GM06990 (cell line): ENCODE measurements around the gene HPDL.
A peak's percentile ranks its signal among the peaks of the same experiment; 100 is the strongest.
"Not testable (repeated sequence)": the region's sequence is repeated elsewhere in the genome, so short reads cannot be mapped to it uniquely, and the experiment has no call there.

Experiments used
- DNase-seq: peaks from one replicate; pipeline ENCODE4 v3.0.0-alpha.2; 2011; ENCODE audit not compliant: insufficient read length; ENCODE audit errors: extremely low read depth
- H3K27me3 ChIP-seq: replicated peaks from 2 replicates; pipeline ENCODE4 v1.6.0; 2011; ENCODE audit warnings: low read length; ENCODE audit not compliant: control insufficient read depth, insufficient read depth
- H3K36me3 ChIP-seq: 2 replicates; pipeline ENCODE4 v1.5.1; 2011; ENCODE audit warnings: low read length; ENCODE audit not compliant: control insufficient read depth, insufficient read depth
- H3K4me3 ChIP-seq: replicated peaks from 2 replicates; pipeline ENCODE4 v1.5.1; 2011; ENCODE audit warnings: low read depth, mild to moderate bottlenecking, control low read depth, low read length
- TF ChIP-seq, protein P1 (sequence below): IDR thresholded peaks from 2 replicates; pipeline ENCODE4 v1.5.1; 2011; ENCODE audit warnings: low read length, control low read depth, mild to moderate bottlenecking, inconsistent platforms; ENCODE audit not compliant: insufficient read depth, poor library complexity, severe bottlenecking

HPDL gene

GRCh38 chr1:45326627-45327623 is at the start of gene HPDL:
Gene HPDL (plus strand): TSS chr1:45326895. CDS start chr1:45327149, 254 bp downstream.
- TF ChIP-seq, protein P1, sequence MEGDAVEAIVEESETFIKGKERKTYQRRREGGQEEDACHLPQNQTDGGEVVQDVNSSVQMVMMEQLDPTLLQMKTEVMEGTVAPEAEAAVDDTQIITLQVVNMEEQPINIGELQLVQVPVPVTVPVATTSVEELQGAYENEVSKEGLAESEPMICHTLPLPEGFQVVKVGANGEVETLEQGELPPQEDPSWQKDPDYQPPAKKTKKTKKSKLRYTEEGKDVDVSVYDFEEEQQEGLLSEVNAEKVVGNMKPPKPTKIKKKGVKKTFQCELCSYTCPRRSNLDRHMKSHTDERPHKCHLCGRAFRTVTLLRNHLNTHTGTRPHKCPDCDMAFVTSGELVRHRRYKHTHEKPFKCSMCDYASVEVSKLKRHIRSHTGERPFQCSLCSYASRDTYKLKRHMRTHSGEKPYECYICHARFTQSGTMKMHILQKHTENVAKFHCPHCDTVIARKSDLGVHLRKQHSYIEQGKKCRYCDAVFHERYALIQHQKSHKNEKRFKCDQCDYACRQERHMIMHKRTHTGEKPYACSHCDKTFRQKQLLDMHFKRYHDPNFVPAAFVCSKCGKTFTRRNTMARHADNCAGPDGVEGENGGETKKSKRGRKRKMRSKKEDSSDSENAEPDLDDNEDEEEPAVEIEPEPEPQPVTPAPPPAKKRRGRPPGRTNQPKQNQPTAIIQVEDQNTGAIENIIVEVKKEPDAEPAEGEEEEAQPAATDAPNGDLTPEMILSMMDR: peak; percentile 17
- Histone ChIP-seq H3K4me3 (peak within 1 kb of the TSS; percentile 63), H3K36me3 (peaks cover 8% of the 10 kb centered on the region), H3K27me3 (no peaks in the 10 kb centered on the region)
- peak; percentile 87 for DNase-seq

GRCh38 chr1:45282351-45282750 is 44.3 kb upstream of the HPDL start:
- DNase-seq: no peak
- Histone ChIP-seq H3K27me3 (no peaks in the 10 kb centered on the region), H3K4me3 (no peak overlapping the region), H3K36me3 (no peaks in the 10 kb centered on the region)
- TF ChIP-seq, protein P1: no peak

DNA sequence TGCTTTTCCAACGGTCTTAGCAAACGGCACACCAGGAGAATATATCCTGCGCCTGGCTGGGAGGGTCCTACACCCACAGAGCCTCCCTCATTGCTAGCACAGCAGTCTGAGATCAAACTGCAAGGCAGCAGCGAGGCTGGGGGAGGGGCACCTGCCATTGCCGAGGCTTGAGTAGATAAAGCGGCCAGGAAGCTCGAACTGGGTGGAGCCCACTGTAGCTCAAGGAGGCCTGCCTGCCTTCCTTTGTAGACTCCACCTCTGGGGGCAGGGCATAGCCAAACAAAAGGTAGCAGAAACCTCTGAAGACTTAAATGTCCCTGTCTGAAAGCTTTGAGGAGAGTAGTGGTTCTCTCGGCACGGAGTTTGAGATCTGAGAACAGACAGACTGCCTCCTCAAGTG is 41.8 kb upstream of the HPDL start:
- not testable (repeated sequence) for H3K36me3 ChIP-seq, DNase-seq, H3K4me3 ChIP-seq, H3K27me3 ChIP-seq

GRCh38 chr1:45286521-45286920 is 40.2 kb upstream of the HPDL start:
- H3K36me3 ChIP-seq, H3K27me3 ChIP-seq, DNase-seq, H3K4me3 ChIP-seq: not testable (repeated sequence)

GRCh38 chr1:45291002-45291401 is 35.7 kb upstream of the HPDL start:
- not testable (repeated sequence) for DNase-seq, H3K27me3 ChIP-seq, H3K4me3 ChIP-seq, H3K36me3 ChIP-seq

- H3K4me3 ChIP-seq: no peak overlapping the region
- H3K36me3 ChIP-seq: no peaks in the 10 kb centered on the region
- TF ChIP-seq, protein P1: no peak
- H3K27me3 ChIP-seq: no peaks in the 10 kb centered on the region
- no peak for DNase-seq
These were observed 35.0 kb upstream of the HPDL start for GRCh38 chr1:45291716-45292115.

DNA sequence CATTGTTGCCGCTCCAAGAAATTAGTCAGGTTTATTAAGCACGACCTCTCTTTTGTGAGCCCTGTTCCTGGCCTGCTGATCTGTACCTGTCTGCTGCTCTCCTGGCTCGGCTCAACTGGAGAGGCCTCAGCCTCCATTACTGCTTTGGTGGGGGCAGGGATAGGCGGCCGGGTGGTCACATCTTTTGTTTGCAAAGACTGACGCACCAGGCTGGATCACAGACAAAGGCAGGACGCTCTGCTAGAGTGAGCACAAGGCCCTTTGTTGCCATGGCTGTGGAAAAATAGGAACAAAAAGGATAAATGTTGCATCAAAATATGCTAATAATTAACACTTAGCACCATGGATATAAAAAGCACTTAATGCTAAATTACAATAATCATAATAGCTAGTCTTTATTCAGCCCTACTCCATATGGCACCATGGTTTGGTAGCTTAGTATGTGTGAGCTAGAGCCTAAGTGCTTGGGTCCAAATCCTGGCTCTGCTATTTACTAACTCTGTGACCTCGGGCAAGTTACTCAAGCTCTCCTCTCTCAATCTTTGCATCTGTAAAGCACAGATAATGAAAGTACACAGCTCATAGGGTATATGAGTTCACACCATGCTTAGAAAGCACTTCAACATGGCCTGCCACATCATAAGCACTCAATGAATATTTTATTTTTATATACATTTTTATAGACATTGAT is 28.9 kb upstream of the HPDL start:
- no peaks in the 10 kb centered on the region for H3K27me3 ChIP-seq
- DNase-seq: no peak
- H3K36me3 ChIP-seq: no peaks in the 10 kb centered on the region
- TF ChIP-seq, protein P1: no peak
- no peak overlapping the region for H3K4me3 ChIP-seq
